Stimulated activated CD4-positive, alpha-beta T cell treated with anti-CD3 and anti-CD28 coated beads, Interleukin-15, amount 100 ng/mL, for 1 hour (primary cell): ENCODE results near the gene SPATA31D4.
"Not testable (repeated sequence)": the region's sequence is repeated elsewhere in the genome, so short reads cannot be mapped to it uniquely, and the experiment has no call there.

ENCODE experiments used
- DNase-seq, 2 donors: peaks; one replicate each; pipeline ENCODE4 v3.0.0-alpha.2; 2020; ENCODE audit warnings: low read depth in 1 of 2, low spot score in 1 of 2

Gene SPATA31D4

GRCh38 chr9:81928305-81928704 lies at the start of gene SPATA31D4:
Gene SPATA31D4, plus strand, starts transcription at chr9:81928428. Its CDS starts 86 bp downstream, at chr9:81928514.
- DNase-seq, result not testable (repeated sequence)

GRCh38 chr9:81878530-81878929 lies 49.7 kb upstream of the SPATA31D4 start:
- DNase-seq, result no peak

- no peak for DNase-seq
These were observed 48.7 kb upstream of the SPATA31D4 start for GRCh38 chr9:81879501-81879916.

- DNase-seq, result no peak
These were observed 42.6 kb upstream of the SPATA31D4 start for GRCh38 chr9:81885602-81886001.

- DNase-seq, result no peak
These were observed 41.6 kb upstream of the SPATA31D4 start for GRCh38 chr9:81886665-81887064.

- no peak for DNase-seq
These were observed 38.1 kb upstream of the SPATA31D4 start for GRCh38 chr9:81890104-81890503.

- DNase-seq, result no peak
These were observed 35.8 kb upstream of the SPATA31D4 start for GRCh38 chr9:81892440-81892839.

- no peak for DNase-seq
These were observed 34.3 kb upstream of the SPATA31D4 start for GRCh38 chr9:81893929-81894328.

GRCh38 chr9:81894891-81895290 lies 33.3 kb upstream of the SPATA31D4 start:
- no peak for DNase-seq

GRCh38 chr9:81896070-81896469 lies 32.2 kb upstream of the SPATA31D4 start:
- no peak for DNase-seq

- DNase-seq, result no peak
These were observed 29.4 kb upstream of the SPATA31D4 start for GRCh38 chr9:81898851-81899250.

- DNase-seq, result no peak
These were observed 26.0 kb upstream of the SPATA31D4 start for GRCh38 chr9:81902196-81902595.

GRCh38 chr9:81902626-81903025 lies 25.6 kb upstream of the SPATA31D4 start:
- DNase-seq, result no peak

GRCh38 chr9:81906671-81907070 lies 21.6 kb upstream of the SPATA31D4 start:
- DNase-seq, result no peak

GRCh38 chr9:81912135-81912534 lies 16.1 kb upstream of the SPATA31D4 start:
- no peak for DNase-seq

- DNase-seq, result no peak
These were observed 12.3 kb upstream of the SPATA31D4 start for GRCh38 chr9:81915801-81916505.

- DNase-seq, result not testable (repeated sequence)
These were observed 9.7 kb upstream of the SPATA31D4 start for GRCh38 chr9:81918507-81918906.

GRCh38 chr9:81930147-81930546 lies 1.9 kb downstream of the SPATA31D4 start:
- DNase-seq, result not testable (repeated sequence)

- not testable (repeated sequence) for DNase-seq
These were observed 5.3 kb downstream of the SPATA31D4 start for GRCh38 chr9:81933547-81933946.

GRCh38 chr9:81943393-81943792 lies 15.2 kb downstream of the SPATA31D4 start, which contains the start of gene SPATA31D3:
Gene SPATA31D3, plus strand, starts transcription at chr9:81943500. Its CDS starts 86 bp downstream, at chr9:81943586.
- DNase-seq, result not testable (repeated sequence)

GRCh38 chr9:81948650-81949049 lies 20.4 kb downstream of the SPATA31D4 start:
- DNase-seq, result not testable (repeated sequence)

- no peak for DNase-seq
These were observed 24.9 kb downstream of the SPATA31D4 start for GRCh38 chr9:81953096-81953495.

- DNase-seq, result no peak
These were observed 27.4 kb downstream of the SPATA31D4 start for GRCh38 chr9:81955625-81956024.
